ENCODE results near the gene C1orf226.

DNA sequence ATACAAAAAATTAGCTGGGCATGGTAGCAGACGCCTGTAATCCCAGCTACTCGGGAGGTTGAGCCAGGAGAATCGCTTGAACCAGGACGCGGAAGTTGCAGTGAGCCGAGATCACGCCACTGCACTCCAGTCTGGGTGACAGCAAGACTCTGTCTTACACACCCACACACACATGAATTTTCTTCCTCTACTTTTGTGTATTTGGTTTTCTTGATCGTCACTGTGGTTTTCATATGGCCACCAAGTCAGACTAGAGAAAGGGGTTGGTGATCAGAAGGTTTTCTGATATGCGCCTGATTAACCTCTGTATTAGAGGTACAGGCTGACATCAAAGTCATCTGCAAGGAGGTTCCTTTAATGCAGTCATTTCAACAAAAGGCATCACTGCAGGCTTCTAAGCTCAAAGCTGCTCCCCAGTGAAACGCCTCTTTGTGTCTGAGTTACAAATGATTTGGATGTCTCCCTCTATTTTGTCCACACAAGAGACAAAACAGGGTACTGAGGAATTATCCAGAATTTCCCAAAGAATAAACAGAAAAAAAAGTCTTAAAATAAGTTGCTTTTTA is 19.3 kb downstream of the C1orf226 start:
- no peak for TF ChIP-seq CTCF (IDR thresholded peaks at IDR 0.05)
- no peak for TF ChIP-seq POLR2AphosphoS5 (IDR thresholded peaks at IDR 0.05)

All from breast epithelium (tissue), 3 donors.